Activated B cell treated with CpG ODN at 0.5 μM for 24 hours (primary cell): ENCODE results near the gene FER1L5. TPM values are rescaled to one million over a fixed set of nuclear protein-coding genes. Genes with fewer than 3 reads are reported as not detected.
"Not testable (repeated sequence)": the region's sequence is repeated elsewhere in the genome, so short reads cannot be mapped to it uniquely, and the experiment has no call there.

Source experiments
- ATAC-seq: fragments of 200-7000 bp; cut with Tn5 transposase; one replicate; pipeline ENCODE4 v1.10.0; 2021; ENCODE audit warnings: low read depth, mild to moderate bottlenecking, moderate library complexity
- CTCF ChIA-PET: fragments of 350-600 bp; sonication (Branson Sonifier 250); formaldehyde crosslinking; loops from one replicate; lab custom pipeline; 2021; ENCODE audit warnings: antibody characterized with exemption; lab: Charles Lee
- POLR2A ChIA-PET: fragments of 350-600 bp; sonication (Branson Sonifier 250); formaldehyde crosslinking; loops from one replicate; lab custom pipeline; 2021; ENCODE audit warnings: antibody characterized with exemption; lab: Charles Lee
- DNase-seq: peaks from one replicate; pipeline ENCODE4 v3.0.0; 2022
- H3K27ac Mint-ChIP-seq: one replicate; pipeline ENCODE4 v1.8.0; 2020; ENCODE audit warnings: mixed read lengths
- H3K27me3 Mint-ChIP-seq: one replicate; pipeline ENCODE4 v1.8.0; 2021; ENCODE audit warnings: mixed read lengths
- H3K36me3 Mint-ChIP-seq: one replicate; pipeline ENCODE4 v1.8.0; 2021; ENCODE audit warnings: low read depth, mixed read lengths
- H3K4me1 Mint-ChIP-seq: one replicate; pipeline ENCODE4 v1.8.0; 2021; ENCODE audit warnings: mixed read lengths
- H3K4me3 Mint-ChIP-seq: one replicate; pipeline ENCODE4 v1.8.0; 2020; ENCODE audit warnings: mild to moderate bottlenecking, mixed read lengths
- H3K9me3 Mint-ChIP-seq: one replicate; pipeline ENCODE4 v1.8.0; 2020; ENCODE audit warnings: mixed read lengths
- CTCF ChIP-seq: fragments of 200-600 bp; IDR thresholded peaks from one replicate; pipeline ENCODE4 v1.8.0; 2022; ENCODE audit warnings: antibody characterized with exemption, mild to moderate bottlenecking
- intact Hi-C: fragments of 100-400 bp; cut with micrococcal nuclease; formaldehyde crosslinking; loops from one replicate; pipeline ENCODE4 v1.15.1; 2024
- total RNA-seq: library from RNA; stranded (reverse); gene quantifications from 2 replicates; pipeline ENCODE4 v1.2.3, GENCODE V29; 2022

The FER1L5 gene
- total RNA-seq, 1 donor from 2014 or later: not detected

- H3K4me1 Mint-ChIP-seq: no peaks in the 10 kb centered on the region
- no peak overlapping the region for H3K27ac Mint-ChIP-seq
- ATAC-seq (no peak), DNase-seq (no peak)
- H3K4me3 Mint-ChIP-seq: no peak overlapping the region
- intact Hi-C loops: no loop called here
- TF ChIP-seq CTCF: no peak
- ChIA-PET POLR2A (no interaction called here), CTCF (no interaction called here)
- no peaks in the 10 kb centered on the region for H3K36me3 Mint-ChIP-seq
- H3K27me3 Mint-ChIP-seq: peaks cover 2% of the 10 kb centered on the region
- peaks cover 4% of the 10 kb centered on the region for H3K9me3 Mint-ChIP-seq
Observed at GRCh38 chr2:96664366-96664925, 21.9 kb downstream of the FER1L5 start.

- Mint-ChIP-seq H3K9me3 (peaks cover 4% of the 10 kb centered on the region), H3K36me3 (no peaks in the 10 kb centered on the region), H3K27ac (no peak overlapping the region), H3K4me1 (no peaks in the 10 kb centered on the region), H3K27me3 (peaks cover 2% of the 10 kb centered on the region), H3K4me3 (no peak overlapping the region)
- TF ChIP-seq CTCF: no peak
- CTCF ChIA-PET: no interaction called here
- ATAC-seq (no peak), DNase-seq (no peak)
- POLR2A ChIA-PET: no interaction called here
- intact Hi-C loops: no loop called here
Observed at GRCh38 chr2:96665083-96665569, 22.6 kb downstream of the FER1L5 start.

- intact Hi-C loops: not testable (repeated sequence)
Observed at GRCh38 chr2:96665717-96666116, 23.2 kb downstream of the FER1L5 start.

GRCh38 chr2:96668771-96669170 lies 26.2 kb downstream of the FER1L5 start:
- CTCF ChIA-PET: no interaction called here
- Mint-ChIP-seq H3K27me3 (no peaks in the 10 kb centered on the region), H3K27ac (no peak overlapping the region), H3K4me1 (no peaks in the 10 kb centered on the region), H3K4me3 (no peak overlapping the region), H3K36me3 (no peaks in the 10 kb centered on the region), H3K9me3 (peaks cover 4% of the 10 kb centered on the region)
- DNase-seq (no peak), ATAC-seq (no peak)
- POLR2A ChIA-PET: no interaction called here
- TF ChIP-seq CTCF: no peak
- intact Hi-C loops: no loop called here

More at GRCh38 chr2:96665717-96666116, 23.2 kb downstream of the FER1L5 start:
- ATAC-seq, DNase-seq, H3K36me3 Mint-ChIP-seq, POLR2A ChIA-PET, CTCF ChIA-PET, H3K9me3 Mint-ChIP-seq, H3K4me1 Mint-ChIP-seq, H3K27me3 Mint-ChIP-seq, H3K27ac Mint-ChIP-seq, H3K4me3 Mint-ChIP-seq: not testable (repeated sequence)

- ChIA-PET POLR2A (no interaction called here), CTCF (no interaction called here)
- ATAC-seq (no peak), DNase-seq (no peak)
- intact Hi-C loops: no loop called here
- H3K36me3 Mint-ChIP-seq: no peaks in the 10 kb centered on the region
- no peaks in the 10 kb centered on the region for H3K4me1 Mint-ChIP-seq
- H3K27me3 Mint-ChIP-seq: no peaks in the 10 kb centered on the region
- no peaks in the 10 kb centered on the region for H3K9me3 Mint-ChIP-seq
- H3K4me3 Mint-ChIP-seq: no peak overlapping the region
- TF ChIP-seq CTCF: no peak
- H3K27ac Mint-ChIP-seq: no peak overlapping the region
Observed at GRCh38 chr2:96669539-96670215, 27.1 kb downstream of the FER1L5 start.
